Subcutaneous adipose tissue (tissue), 4 donors: Measurements from ENCODE around the gene SLC52A1. TPM values are rescaled to one million over a fixed set of nuclear protein-coding genes. Genes with fewer than 3 reads are reported as not detected.

Experiments
- total RNA-seq, 4 donors: library from RNA; depleted of rRNA; stranded (reverse); fragments of >200 nt; gene quantifications; one replicate each; pipeline ENCODE4 v1.1.0, GENCODE V29; 2016
- TF ChIP-seq, protein P1 (sequence below): fragments of 450-650 bp; IDR thresholded peaks from one replicate; pipeline ENCODE4 v1.5.1; 2016; ENCODE audit warnings: low read depth, mild to moderate bottlenecking, control low read depth, antibody characterized with exemption, moderate library complexity

Gene SLC52A1
- total RNA-seq, 4 donors from 2014 or later = not detected

- TF ChIP-seq, protein P1, sequence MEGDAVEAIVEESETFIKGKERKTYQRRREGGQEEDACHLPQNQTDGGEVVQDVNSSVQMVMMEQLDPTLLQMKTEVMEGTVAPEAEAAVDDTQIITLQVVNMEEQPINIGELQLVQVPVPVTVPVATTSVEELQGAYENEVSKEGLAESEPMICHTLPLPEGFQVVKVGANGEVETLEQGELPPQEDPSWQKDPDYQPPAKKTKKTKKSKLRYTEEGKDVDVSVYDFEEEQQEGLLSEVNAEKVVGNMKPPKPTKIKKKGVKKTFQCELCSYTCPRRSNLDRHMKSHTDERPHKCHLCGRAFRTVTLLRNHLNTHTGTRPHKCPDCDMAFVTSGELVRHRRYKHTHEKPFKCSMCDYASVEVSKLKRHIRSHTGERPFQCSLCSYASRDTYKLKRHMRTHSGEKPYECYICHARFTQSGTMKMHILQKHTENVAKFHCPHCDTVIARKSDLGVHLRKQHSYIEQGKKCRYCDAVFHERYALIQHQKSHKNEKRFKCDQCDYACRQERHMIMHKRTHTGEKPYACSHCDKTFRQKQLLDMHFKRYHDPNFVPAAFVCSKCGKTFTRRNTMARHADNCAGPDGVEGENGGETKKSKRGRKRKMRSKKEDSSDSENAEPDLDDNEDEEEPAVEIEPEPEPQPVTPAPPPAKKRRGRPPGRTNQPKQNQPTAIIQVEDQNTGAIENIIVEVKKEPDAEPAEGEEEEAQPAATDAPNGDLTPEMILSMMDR = no peak
These were observed 37.0 kb downstream of the SLC52A1 start for GRCh38 chr17:4998027-4998731.

- TF ChIP-seq, protein P1 = no peak
These were observed 37.8 kb downstream of the SLC52A1 start, which contains the start of the genes INCA1 and KIF1C for GRCh38 chr17:4997302-4998026. INCA1 (minus strand) TSS chr17:4997522; CDS start chr17:4994437, 3,085 bp downstream. KIF1C (plus strand) TSS chr17:4997950; CDS start chr17:5000247, 2,297 bp downstream.

DNA sequence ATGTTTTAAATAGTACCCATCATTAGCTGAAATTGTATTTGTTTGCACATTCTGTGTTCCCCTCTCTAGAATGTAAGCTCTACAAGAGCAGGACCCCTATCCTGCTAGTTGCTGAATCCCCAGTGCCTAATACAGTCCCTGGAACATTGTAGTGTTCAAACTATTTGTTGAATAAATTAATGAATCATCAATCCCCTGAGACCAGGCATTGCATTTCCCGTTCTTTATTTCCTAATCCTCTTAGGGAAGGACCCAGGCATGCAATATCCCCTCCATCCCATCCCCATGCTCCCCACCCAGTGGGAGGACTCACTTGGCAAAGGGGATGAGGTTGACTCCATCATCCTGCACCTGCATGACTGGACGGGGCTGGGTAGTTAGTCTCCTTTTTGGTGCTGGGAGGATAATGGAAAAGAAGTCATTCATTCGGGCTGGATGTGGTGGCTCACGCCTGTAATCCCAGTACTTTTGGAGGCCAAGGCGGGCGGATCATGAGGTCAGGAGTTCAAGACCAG is 41.1 kb downstream of the SLC52A1 start:
- TF ChIP-seq, protein P1 = no peak

GRCh38 chr17:4987767-4988567 is 47.3 kb downstream of the SLC52A1 start:
- TF ChIP-seq, protein P1 = no peak

DNA sequence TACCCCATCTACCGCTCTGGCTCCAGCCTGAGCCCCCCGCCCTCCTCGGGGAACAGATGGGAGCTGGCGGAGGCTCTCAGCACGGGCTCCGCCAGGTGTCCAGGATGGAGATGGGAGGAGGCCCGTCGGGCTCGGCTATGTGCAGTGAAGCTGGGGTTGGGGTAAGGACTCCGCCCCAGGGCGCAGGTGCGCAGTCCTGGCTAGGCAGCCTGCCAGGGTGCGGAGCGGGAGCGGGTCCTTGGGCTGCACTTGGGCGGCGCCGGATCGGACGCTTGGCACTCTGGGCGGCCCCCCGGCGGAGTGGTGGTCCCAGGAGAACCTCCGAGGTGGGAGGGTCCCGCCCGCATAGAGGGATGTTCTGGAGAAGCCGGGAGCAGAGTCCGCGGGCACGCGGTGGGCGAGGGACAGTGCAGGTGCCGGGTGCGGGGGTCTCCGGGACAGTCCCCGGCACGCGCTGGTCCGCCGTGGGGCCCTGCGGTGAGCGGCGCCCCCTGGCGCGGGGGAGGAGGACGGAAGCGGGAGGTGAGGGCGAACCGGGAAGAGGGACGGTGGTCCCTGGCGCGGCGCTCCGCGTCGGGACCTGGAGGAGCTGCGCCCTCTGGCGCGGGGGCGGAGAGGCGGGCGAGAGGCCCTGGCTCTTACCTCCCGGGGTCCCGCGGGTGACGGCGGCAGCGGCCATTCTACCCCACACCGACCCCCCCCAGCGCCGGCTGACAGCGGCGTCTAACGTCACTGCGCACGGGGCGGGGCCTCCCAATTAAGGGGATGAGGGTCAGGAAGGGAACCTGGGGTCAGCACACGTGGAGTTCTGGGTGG is 48.1 kb downstream of the SLC52A1 start, which contains the start of gene CAMTA2:
Gene CAMTA2 (minus strand): TSS at position 725 of the 816 bp plus-strand sequence. CDS start 1,453 bp downstream, outside the sequence.
- TF ChIP-seq, protein P1 = no peak

GRCh38 chr17:4986403-4986802 is 48.8 kb downstream of the SLC52A1 start:
- TF ChIP-seq, protein P1 = no peak
